GM19438 (cell line): Measurements from ENCODE around the gene PLS3.

Experiments used
- ATAC-seq: cut with Tn5 transposase; IDR thresholded peaks from one replicate; pipeline ENCODE4 v1.9.1; 2021; ENCODE audit warnings: low read depth; ENCODE audit not compliant: unreplicated experiment

The PLS3 gene

GRCh38 chrX:115679460-115679859 lies 118.5 kb downstream of the PLS3 start:
- ATAC-seq = no peak

- ATAC-seq = no peak
Measured at GRCh38 chrX:115687595-115687994, 126.6 kb downstream of the PLS3 start.

- ATAC-seq = no peak
Measured at GRCh38 chrX:115689931-115690330, 129.0 kb downstream of the PLS3 start.

- ATAC-seq = peak; percentile 90
Measured at GRCh38 chrX:115690511-115691216, 129.7 kb downstream of the PLS3 start.

GRCh38 chrX:115693476-115693875 lies 132.5 kb downstream of the PLS3 start:
- ATAC-seq = no peak

GRCh38 chrX:115694028-115694427 lies 133.1 kb downstream of the PLS3 start:
- no peak for ATAC-seq

GRCh38 chrX:115696039-115696438 lies 135.1 kb downstream of the PLS3 start:
- ATAC-seq = no peak

- no peak for ATAC-seq
Measured at GRCh38 chrX:115696939-115697338, 136.0 kb downstream of the PLS3 start.

- no peak for ATAC-seq
Measured at GRCh38 chrX:115697806-115698205, 136.8 kb downstream of the PLS3 start.
